ENCODE results near the gene KIAA0319L.

- no peak for TF ChIP-seq CTCF (IDR thresholded peaks at IDR 0.05; ENCODE audit: extremely low read depth in 1 of 2, insufficient read depth in 1 of 2, low read depth in 1 of 2, low read length in 2 of 2)
- no peak for TF ChIP-seq MAX (IDR thresholded peaks at IDR 0.05; ENCODE audit: insufficient read depth, insufficient read length)
- no peak for TF ChIP-seq POLR2A (IDR thresholded peaks at IDR 0.05; ENCODE audit: low read depth, low read length)
- no peak for TF ChIP-seq JUN (IDR thresholded peaks at IDR 0.05; ENCODE audit: borderline replicate concordance, insufficient read depth, insufficient read length, low read depth)
- no peak for TF ChIP-seq EZH2 (IDR thresholded peaks at IDR 0.05; ENCODE audit: borderline replicate concordance, low read depth, low read length, severe bottlenecking)
- no peak for TF ChIP-seq MYC (IDR thresholded peaks at IDR 0.05; ENCODE audit: low read depth, low read length)
- TF ChIP-seq FOS (IDR thresholded peaks at IDR 0.05; ENCODE audit: borderline replicate concordance, insufficient read depth, low read length) = no peak
- TF ChIP-seq POLR2AphosphoS5 (IDR thresholded peaks at IDR 0.05; ENCODE audit: insufficient read depth, low read depth, low read length) = no peak
- TF ChIP-seq GATA2 (IDR thresholded peaks at IDR 0.05; ENCODE audit: insufficient read depth, insufficient read length, low read depth, low read length) = no peak
These were observed 42.2 kb upstream of the KIAA0319L start for GRCh38 chr1:35599411-35599810.
